ENCODE measurements around the gene RNGTT.

Gene RNGTT

GRCh38 chr6:88895911-88896310, 67.5 kb downstream of the RNGTT start:
- TF ChIP-seq SPI1 (IDR thresholded peaks at IDR 0.05; ENCODE audit: low read depth, low read length) (no peak), TAF1 (IDR thresholded peaks at IDR 0.05; ENCODE audit: low read depth, low read length) (no peak), POU2F2 (IDR thresholded peaks at IDR 0.05; ENCODE audit: low read depth, low read length) (no peak), PAX5 (IDR thresholded peaks at IDR 0.05; ENCODE audit: insufficient read depth, low read length, severe bottlenecking) (no peak), POLR2AphosphoS5 (IDR thresholded peaks at IDR 0.05; ENCODE audit: low read depth, low read length) (no peak), POLR2A (IDR thresholded peaks at IDR 0.05; ENCODE audit: low read depth, low read length) (no peak)
- no peak for DNase-seq (ENCODE audit: insufficient read length, low spot score)
- FAIRE-seq: no peak

GRCh38 chr6:88890860-88891845, 72.3 kb downstream of the RNGTT start:
- FAIRE-seq (no peak), DNase-seq (ENCODE audit: insufficient read length, low spot score) (no peak)
- no peak for TF ChIP-seq POLR2A (IDR thresholded peaks at IDR 0.05; ENCODE audit: low read depth, low read length)
- TF ChIP-seq SPI1 (IDR thresholded peaks at IDR 0.05; ENCODE audit: low read depth, low read length): no peak
- TF ChIP-seq PAX5 (IDR thresholded peaks at IDR 0.05; ENCODE audit: insufficient read depth, low read length, severe bottlenecking): no peak
- no peak for TF ChIP-seq POLR2AphosphoS5 (IDR thresholded peaks at IDR 0.05; ENCODE audit: low read depth, low read length)
- TF ChIP-seq POU2F2 (IDR thresholded peaks at IDR 0.05; ENCODE audit: low read depth, low read length): no peak
- TF ChIP-seq TAF1 (IDR thresholded peaks at IDR 0.05; ENCODE audit: low read depth, low read length): no peak

- FAIRE-seq (no peak), DNase-seq (ENCODE audit: insufficient read length, low spot score) (no peak)
- TF ChIP-seq TAF1 (IDR thresholded peaks at IDR 0.05; ENCODE audit: low read depth, low read length) (no peak), POLR2AphosphoS5 (IDR thresholded peaks at IDR 0.05; ENCODE audit: low read depth, low read length) (no peak), SPI1 (IDR thresholded peaks at IDR 0.05; ENCODE audit: low read depth, low read length) (no peak), POU2F2 (IDR thresholded peaks at IDR 0.05; ENCODE audit: low read depth, low read length) (no peak), POLR2A (IDR thresholded peaks at IDR 0.05; ENCODE audit: low read depth, low read length) (no peak), PAX5 (IDR thresholded peaks at IDR 0.05; ENCODE audit: insufficient read depth, low read length, severe bottlenecking) (no peak)
Measured at GRCh38 chr6:88890394-88890793, 73.0 kb downstream of the RNGTT start.

GRCh38 chr6:88884361-88884760, 79.1 kb downstream of the RNGTT start:
- DNase-seq (ENCODE audit: insufficient read length, low spot score) (no peak), FAIRE-seq (no peak)
- TF ChIP-seq POLR2AphosphoS5 (IDR thresholded peaks at IDR 0.05; ENCODE audit: low read depth, low read length): no peak

DNA sequence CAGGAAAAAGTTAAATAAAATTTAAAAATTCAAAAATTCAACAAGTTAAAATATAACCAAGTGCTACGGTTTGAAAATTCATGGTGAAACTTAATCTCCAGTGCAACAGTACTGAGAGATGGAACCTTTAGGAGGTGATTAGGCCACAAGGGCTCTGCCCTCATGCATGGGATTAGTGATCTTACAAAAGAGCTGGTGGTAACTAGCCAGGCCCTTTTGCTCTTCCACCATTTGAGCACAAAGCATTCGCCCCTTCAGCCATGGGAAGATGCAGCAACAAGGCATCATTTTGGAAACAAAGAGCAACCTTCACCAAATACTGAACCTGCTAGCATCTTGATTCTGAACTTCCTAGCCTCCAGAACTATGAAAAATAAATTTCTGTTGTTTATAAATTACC, 80.9 kb downstream of the RNGTT start:
- FAIRE-seq: no peak
- TF ChIP-seq TAF1 (IDR thresholded peaks at IDR 0.05; ENCODE audit: low read depth, low read length) (no peak), PAX5 (IDR thresholded peaks at IDR 0.05; ENCODE audit: insufficient read depth, low read length, severe bottlenecking) (no peak), POLR2AphosphoS5 (IDR thresholded peaks at IDR 0.05; ENCODE audit: low read depth, low read length) (no peak), SPI1 (IDR thresholded peaks at IDR 0.05; ENCODE audit: low read depth, low read length) (no peak), POU2F2 (IDR thresholded peaks at IDR 0.05; ENCODE audit: low read depth, low read length) (no peak), POLR2A (IDR thresholded peaks at IDR 0.05; ENCODE audit: low read depth, low read length) (no peak)

GRCh38 chr6:88881451-88881850, 82.0 kb downstream of the RNGTT start:
- DNase-seq (ENCODE audit: insufficient read length, low spot score) (no peak), FAIRE-seq (no peak)
- TF ChIP-seq POU2F2 (IDR thresholded peaks at IDR 0.05; ENCODE audit: low read depth, low read length) (no peak), SPI1 (IDR thresholded peaks at IDR 0.05; ENCODE audit: low read depth, low read length) (no peak), PAX5 (IDR thresholded peaks at IDR 0.05; ENCODE audit: insufficient read depth, low read length, severe bottlenecking) (no peak), TAF1 (IDR thresholded peaks at IDR 0.05; ENCODE audit: low read depth, low read length) (no peak), POLR2A (IDR thresholded peaks at IDR 0.05; ENCODE audit: low read depth, low read length) (no peak), POLR2AphosphoS5 (IDR thresholded peaks at IDR 0.05; ENCODE audit: low read depth, low read length) (no peak)

More for the DNA sequence above, 80.9 kb downstream of the RNGTT start:
- no peak for DNase-seq (ENCODE audit: insufficient read length, low spot score)

GRCh38 chr6:88880021-88880420, 83.4 kb downstream of the RNGTT start:
- TF ChIP-seq POU2F2 (IDR thresholded peaks at IDR 0.05; ENCODE audit: low read depth, low read length) (no peak), TAF1 (IDR thresholded peaks at IDR 0.05; ENCODE audit: low read depth, low read length) (no peak), POLR2A (IDR thresholded peaks at IDR 0.05; ENCODE audit: low read depth, low read length) (no peak), SPI1 (IDR thresholded peaks at IDR 0.05; ENCODE audit: low read depth, low read length) (no peak), POLR2AphosphoS5 (IDR thresholded peaks at IDR 0.05; ENCODE audit: low read depth, low read length) (no peak), PAX5 (IDR thresholded peaks at IDR 0.05; ENCODE audit: insufficient read depth, low read length, severe bottlenecking) (no peak)
- FAIRE-seq: no peak
- no peak for DNase-seq (ENCODE audit: insufficient read length, low spot score)

GRCh38 chr6:88877893-88878292, 85.5 kb downstream of the RNGTT start:
- TF ChIP-seq SPI1 (IDR thresholded peaks at IDR 0.05; ENCODE audit: low read depth, low read length): no peak
- TF ChIP-seq POU2F2 (IDR thresholded peaks at IDR 0.05; ENCODE audit: low read depth, low read length): no peak
- no peak for TF ChIP-seq TAF1 (IDR thresholded peaks at IDR 0.05; ENCODE audit: low read depth, low read length)
- no peak for TF ChIP-seq POLR2AphosphoS5 (IDR thresholded peaks at IDR 0.05; ENCODE audit: low read depth, low read length)
- no peak for TF ChIP-seq POLR2A (IDR thresholded peaks at IDR 0.05; ENCODE audit: low read depth, low read length)
- DNase-seq (ENCODE audit: insufficient read length, low spot score): no peak
- no peak for FAIRE-seq

- FAIRE-seq (no peak), DNase-seq (ENCODE audit: insufficient read length, low spot score) (no peak)
- no peak for TF ChIP-seq TAF1 (IDR thresholded peaks at IDR 0.05; ENCODE audit: low read depth, low read length)
- no peak for TF ChIP-seq SPI1 (IDR thresholded peaks at IDR 0.05; ENCODE audit: low read depth, low read length)
- TF ChIP-seq PAX5 (IDR thresholded peaks at IDR 0.05; ENCODE audit: insufficient read depth, low read length, severe bottlenecking): no peak
- TF ChIP-seq POU2F2 (IDR thresholded peaks at IDR 0.05; ENCODE audit: low read depth, low read length): no peak
- no peak for TF ChIP-seq POLR2AphosphoS5 (IDR thresholded peaks at IDR 0.05; ENCODE audit: low read depth, low read length)
- no peak for TF ChIP-seq POLR2A (IDR thresholded peaks at IDR 0.05; ENCODE audit: low read depth, low read length)
Measured at GRCh38 chr6:88872962-88873361, 90.5 kb downstream of the RNGTT start.

Data from GM12891 (cell line).